GM21528 (cell line): ENCODE measurements around the gene ADD1.
"Not testable (repeated sequence)": the region's sequence is repeated elsewhere in the genome, so short reads cannot be mapped to it uniquely, and the experiment has no call there.

ENCODE experiments used
- ATAC-seq: cut with Tn5 transposase; IDR thresholded peaks from one replicate; pipeline ENCODE4 v1.9.1; 2021; ENCODE audit warnings: mild to moderate bottlenecking, moderate library complexity; ENCODE audit not compliant: unreplicated experiment, low FRiP score

ADD1 gene

DNA sequence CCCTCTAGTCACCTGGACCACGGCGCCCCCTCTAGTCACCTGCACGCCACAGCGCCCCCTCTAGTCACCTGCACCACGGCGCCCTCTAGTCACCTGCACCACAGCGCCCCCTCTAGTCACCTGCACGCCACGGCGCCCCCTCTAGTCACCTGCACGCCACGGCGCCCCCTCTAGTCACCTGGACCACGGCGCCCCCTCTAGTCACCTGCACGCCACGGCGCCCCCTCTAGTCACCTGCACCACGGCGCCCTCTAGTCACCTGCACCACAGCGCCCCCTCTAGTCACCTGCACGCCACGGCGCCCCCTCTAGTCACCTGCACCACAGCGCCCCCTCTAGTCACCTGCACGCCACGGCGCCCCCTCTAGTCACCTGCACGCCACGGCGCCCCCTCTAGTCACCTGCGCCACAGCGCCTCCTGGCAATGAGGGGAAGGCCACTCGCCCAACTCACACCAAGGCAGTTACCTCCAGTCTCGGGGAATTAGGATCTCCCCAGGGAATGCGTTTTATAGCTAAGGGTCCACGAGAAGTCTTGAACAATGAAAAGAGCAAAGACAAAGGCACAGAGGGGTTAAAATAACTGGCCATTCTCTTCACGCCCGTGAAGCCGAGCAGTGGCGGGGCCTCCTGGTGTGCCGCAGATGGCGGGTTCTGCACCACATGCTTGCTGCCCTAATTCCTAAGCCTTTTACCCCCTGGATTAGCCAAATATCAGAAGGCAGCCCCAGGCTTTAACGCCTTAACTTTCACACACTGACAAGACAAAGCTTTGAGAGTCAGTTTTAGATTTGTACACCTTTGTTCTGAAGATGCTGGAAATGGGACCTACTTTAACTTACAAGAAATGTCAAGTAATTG, 111.8 kb downstream of the ADD1 start:
- not testable (repeated sequence) for ATAC-seq

DNA sequence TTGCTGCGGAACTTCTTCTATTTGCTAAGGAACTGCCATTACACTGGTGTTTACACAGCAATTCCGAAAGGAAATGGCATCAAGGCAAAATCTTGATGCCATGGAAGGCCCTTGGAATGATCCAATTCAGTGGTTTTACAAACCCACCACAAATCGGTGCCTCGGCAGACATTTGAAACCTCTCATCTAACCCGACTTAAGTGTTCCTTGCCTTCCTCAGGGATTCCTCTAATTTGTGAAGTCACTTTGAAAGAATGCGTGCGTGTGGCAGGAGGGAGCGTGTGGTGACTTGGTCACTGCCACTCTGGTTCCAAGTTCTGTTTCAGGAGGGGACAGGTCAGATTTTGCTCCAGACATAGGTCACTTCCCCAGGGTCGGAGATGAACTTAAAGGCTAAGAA, 114.8 kb downstream of the ADD1 start:
- no peak for ATAC-seq

DNA sequence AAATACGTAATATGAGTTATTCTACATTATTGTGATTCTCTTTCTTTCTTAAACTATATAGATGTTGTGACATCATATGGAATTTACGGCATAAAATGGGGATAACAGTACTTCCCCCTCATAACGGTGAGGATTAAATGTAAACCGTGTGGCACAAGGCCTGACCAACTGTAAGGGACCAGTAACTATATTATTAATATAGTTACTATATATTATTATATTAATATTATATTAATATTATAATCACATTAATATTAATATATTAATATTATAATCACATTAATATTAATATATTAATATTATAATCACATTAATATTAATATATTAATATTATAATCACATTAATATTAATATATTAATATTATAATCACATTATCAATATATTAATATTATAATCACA, 116.8 kb downstream of the ADD1 start:
- not testable (repeated sequence) for ATAC-seq

DNA sequence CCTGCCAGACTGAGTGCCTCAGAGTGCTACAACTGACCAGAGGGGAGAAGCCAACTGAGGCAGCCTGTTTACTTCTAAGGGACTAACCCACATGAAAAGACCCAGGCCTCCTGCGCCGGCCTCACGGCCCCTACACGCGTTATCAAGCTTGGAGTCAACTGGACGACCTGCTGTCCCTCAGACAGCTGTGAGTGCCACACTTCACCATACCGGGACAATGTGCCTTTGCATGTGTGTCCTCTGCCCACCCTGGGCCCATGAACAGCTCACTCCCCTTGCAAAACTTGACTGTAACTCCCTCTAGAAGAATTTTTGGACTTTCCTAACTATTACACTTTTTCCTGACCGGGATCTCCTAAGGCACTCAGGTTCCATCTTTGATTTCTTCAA, 117.8 kb downstream of the ADD1 start:
- no peak for ATAC-seq

DNA sequence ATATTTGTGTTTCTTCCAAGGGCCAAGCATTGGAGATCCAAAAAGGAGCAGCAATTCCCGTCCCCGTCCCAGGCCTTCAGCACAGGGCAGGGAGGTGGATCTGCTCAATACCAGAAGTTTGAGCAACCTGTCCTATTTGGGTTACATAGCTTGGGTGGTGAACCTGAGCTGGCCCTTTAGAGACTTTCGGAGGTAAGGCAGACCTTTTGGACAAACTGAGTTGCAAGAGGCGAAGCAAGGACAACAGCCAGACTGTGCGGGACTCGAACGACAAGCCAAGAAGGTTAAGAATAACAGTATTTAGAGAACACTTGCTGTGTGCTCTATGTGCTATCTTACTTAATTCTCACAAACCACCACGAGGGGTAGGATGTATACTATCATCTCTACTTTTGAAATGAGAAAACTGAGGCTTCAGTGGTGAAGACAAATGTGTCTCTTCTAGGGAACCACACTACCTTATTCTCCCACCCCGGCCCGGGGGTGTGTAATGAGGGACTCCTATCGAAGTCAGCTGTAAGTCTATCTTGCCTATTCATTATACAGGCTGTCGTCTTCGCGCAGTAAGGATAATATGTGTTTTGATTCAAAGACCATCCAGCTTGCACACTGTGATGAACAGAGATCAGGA, 118.3 kb downstream of the ADD1 start:
- no peak for ATAC-seq

DNA sequence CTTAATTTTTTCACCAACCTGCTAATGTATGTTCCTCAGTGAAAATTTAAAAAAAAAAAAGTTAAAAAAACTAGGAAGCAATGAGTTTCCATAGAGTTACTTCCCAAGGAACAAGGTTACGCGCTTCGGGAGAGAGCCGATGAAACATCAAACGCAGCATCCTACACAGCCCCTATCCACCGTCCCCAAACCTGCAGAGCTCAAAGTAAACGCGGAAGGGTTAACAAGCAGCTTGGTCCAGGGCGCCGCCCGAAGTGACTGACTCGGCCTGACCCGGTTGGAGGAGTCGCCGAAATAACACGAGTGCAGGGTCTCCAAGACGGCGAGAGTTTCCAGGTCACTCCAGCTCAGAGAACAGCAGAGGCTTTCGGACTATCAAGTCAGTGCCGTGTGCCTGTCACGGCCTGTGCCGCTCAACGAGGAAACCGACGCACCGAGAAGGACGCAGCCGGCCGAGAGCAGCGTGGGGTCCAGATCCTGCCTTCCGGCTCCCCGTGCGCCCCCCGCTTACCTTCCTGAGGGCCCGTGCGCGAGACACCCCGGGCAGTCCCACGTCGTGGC, 119.0 kb downstream of the ADD1 start:
- ATAC-seq: peak; percentile 30

DNA sequence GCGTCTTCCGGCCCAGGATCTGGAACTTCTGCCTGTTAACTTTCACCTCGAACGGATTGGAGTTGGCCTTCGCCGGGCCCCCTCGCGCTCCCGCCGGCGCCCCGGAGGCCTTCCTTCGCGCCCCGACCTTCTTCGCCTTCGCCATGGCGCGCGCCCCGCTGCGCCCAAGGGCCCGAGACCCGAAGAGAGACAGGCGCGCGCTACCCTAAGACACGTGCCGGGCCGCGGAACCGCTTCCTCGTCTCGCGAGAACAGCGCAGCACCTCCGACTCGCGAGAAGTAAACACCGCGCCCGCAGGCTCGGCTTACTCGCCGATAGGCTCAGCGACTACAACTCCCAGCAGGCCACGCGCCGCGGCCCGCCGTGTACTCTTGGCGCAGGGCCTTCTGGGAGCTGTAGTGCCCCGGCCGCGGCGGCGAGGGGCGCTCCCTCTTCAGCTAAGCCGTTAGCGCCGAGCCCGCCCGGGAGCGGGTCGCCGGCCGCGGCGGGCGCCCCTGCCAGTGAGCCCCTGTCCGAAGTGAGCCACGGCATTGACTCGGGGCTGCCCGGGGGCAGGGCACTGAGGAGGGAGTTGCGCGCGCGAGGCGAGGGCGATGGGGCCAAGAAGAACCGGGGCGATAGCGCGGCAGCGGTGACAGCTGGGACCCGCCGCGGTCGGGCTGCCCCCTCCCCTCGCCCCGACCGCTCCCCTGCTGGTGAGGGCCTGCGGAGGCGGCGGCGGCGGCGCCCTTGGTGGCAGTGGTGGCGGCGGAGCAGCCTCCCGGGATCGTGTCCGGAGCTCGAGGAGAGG, 119.7 kb downstream of the ADD1 start, which contains the start of the genes GRK4 and NOP14:
TSS of gene GRK4 (plus strand) at position 397 of the 791 bp plus-strand sequence. CDS start 500 bp downstream, outside the sequence.
TSS of gene NOP14 (minus strand) at position 232 of the 791 bp plus-strand sequence. CDS start at position 145, 87 bp downstream.
- ATAC-seq: peak; percentile 87

- ATAC-seq: peak; percentile 43
These were observed 120.4 kb downstream of the ADD1 start for GRCh38 chr4:2963966-2964471.

GRCh38 chr4:2964706-2965258, 121.1 kb downstream of the ADD1 start:
- ATAC-seq: no peak

DNA sequence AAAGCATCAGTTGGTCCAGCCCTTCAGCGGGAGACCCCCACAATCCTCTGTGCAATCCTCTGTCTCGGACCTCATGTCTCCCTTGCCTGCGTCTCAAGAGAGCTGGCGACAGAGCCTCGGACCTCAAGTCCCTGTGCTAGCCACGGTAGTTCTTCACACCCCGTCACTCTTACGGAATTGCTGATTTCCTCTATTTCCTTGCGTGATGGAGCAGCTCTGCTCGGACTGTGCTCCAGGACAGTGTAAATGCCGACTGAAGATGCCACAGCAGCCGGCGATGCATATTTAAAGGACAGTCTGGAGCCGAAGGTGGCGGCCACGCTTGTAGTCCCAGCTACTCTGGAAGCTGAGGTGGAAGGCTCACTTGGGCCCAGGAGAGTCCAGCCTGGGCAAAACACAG, 121.6 kb downstream of the ADD1 start:
- ATAC-seq: no peak

DNA sequence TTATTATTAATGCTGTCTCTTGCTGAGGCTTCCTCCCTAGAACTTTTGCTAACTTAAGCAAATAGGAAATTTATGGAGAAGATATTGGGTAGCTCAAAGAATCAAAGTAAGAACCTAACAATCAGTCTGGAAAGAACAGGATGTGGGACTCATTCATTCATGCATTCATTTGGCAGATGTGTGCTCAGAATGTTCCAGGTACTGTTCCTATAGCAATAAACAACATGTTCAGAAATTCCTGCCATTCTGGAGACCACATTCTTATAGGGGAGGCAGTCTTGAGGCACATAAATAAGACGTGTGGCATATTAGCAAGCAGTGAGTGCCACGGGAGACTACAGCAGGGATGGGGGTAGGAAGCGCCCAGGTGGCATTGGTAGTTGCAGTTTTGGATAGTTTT, 124.7 kb downstream of the ADD1 start:
- no peak for ATAC-seq

GRCh38 chr4:2971275-2971674, 127.6 kb downstream of the ADD1 start:
- ATAC-seq: no peak

GRCh38 chr4:2977211-2978088, 133.8 kb downstream of the ADD1 start:
- ATAC-seq: no peak
